BLaER1 (cell line): ENCODE data around the gene UBN1.

Experiments
- H3K27ac ChIP-seq: shearing (Covaris generic); formaldehyde crosslinking; 2 replicates; pipeline ENCODE4 v1.8.1; 2022
- H3K27me3 ChIP-seq: shearing (Covaris generic); formaldehyde crosslinking; 2 replicates; pipeline ENCODE4 v1.8.1; 2022
- H3K36me3 ChIP-seq: shearing (Covaris generic); formaldehyde crosslinking; 2 replicates; pipeline ENCODE4 v1.8.1; 2022
- H3K4me1 ChIP-seq: shearing (Covaris generic); formaldehyde crosslinking; 2 replicates; pipeline ENCODE4 v1.8.1; 2022
- H3K4me2 ChIP-seq: shearing (Covaris generic); formaldehyde crosslinking; 2 replicates; pipeline ENCODE4 v1.8.1; 2022
- H3K4me3 ChIP-seq: shearing (Covaris generic); formaldehyde crosslinking; 2 replicates; pipeline ENCODE4 v1.8.1; 2022
- H3K9ac ChIP-seq: shearing (Covaris generic); formaldehyde crosslinking; 2 replicates; pipeline ENCODE4 v1.8.1; 2022
- H3K9me3 ChIP-seq: shearing (Covaris generic); formaldehyde crosslinking; 2 replicates; pipeline ENCODE4 v1.8.1; 2022
- H4K20me1 ChIP-seq: shearing (Covaris generic); formaldehyde crosslinking; 2 replicates; pipeline ENCODE4 v1.8.1; 2022
- Cebpa-rat ChIP-seq: shearing (Covaris generic); IDR thresholded peaks from 2 replicates; pipeline ENCODE4 v1.8.1; 2022

The UBN1 gene

DNA sequence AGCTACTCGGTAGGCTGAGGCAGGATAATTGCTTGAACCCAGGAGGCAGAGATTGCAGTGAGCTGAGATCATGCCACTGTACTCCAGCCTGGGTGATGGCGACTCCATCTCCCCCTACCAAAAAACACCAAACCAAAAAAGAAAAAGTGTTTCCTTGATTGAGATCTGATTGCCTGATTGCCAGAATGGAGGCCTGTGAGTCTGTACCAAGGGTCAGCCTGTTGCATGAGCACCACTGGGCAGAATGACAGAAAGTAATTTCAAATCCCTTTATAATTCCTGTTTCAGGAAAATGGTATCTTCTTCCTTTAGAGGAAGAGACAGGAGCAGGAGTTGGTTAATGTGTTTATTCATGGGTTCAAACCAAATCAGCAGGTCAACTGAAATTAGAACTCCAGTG lies 8.5 kb downstream of the UBN1 start:
- H3K9ac ChIP-seq, result no peak overlapping the region
- no peak overlapping the region for H3K27ac ChIP-seq
- H3K4me1 ChIP-seq, result peaks cover 1% of the 10 kb centered on the region; the same call in 1 of the 2 replicates
- H3K9me3 ChIP-seq, result no peaks in the 10 kb centered on the region
- peaks cover 82% of the 10 kb centered on the region for H3K36me3 ChIP-seq
- no peaks in the 10 kb centered on the region for H3K27me3 ChIP-seq
- no peak for TF ChIP-seq Cebpa-rat
- no peak overlapping the region for H3K4me2 ChIP-seq
- peaks cover 95% of the 10 kb centered on the region for H4K20me1 ChIP-seq
- no peak overlapping the region for H3K4me3 ChIP-seq

GRCh38 chr16:4859190-4859899 lies 12.1 kb downstream of the UBN1 start:
- Histone ChIP-seq H3K27me3 (no peaks in the 10 kb centered on the region), H3K4me2 (no peak overlapping the region), H3K36me3 (peaks cover 100% of the 10 kb centered on the region), H3K27ac (no peak overlapping the region), H4K20me1 (peaks cover 95% of the 10 kb centered on the region), H3K9me3 (no peaks in the 10 kb centered on the region), H3K4me3 (no peak overlapping the region), H3K9ac (no peak overlapping the region), H3K4me1 (peaks cover 11% of the 10 kb centered on the region)
- TF ChIP-seq Cebpa-rat, result no peak

GRCh38 chr16:4859900-4860255 lies 12.6 kb downstream of the UBN1 start:
- TF ChIP-seq Cebpa-rat, result no peak
- no peak overlapping the region for H3K27ac ChIP-seq
- H3K9ac ChIP-seq, result no peak overlapping the region
- peaks cover 100% of the 10 kb centered on the region for H3K36me3 ChIP-seq
- H3K9me3 ChIP-seq, result no peaks in the 10 kb centered on the region
- no peak overlapping the region for H3K4me2 ChIP-seq
- H3K27me3 ChIP-seq, result no peaks in the 10 kb centered on the region
- H4K20me1 ChIP-seq, result peaks cover 95% of the 10 kb centered on the region
- peaks cover 14% of the 10 kb centered on the region for H3K4me1 ChIP-seq
- no peak overlapping the region for H3K4me3 ChIP-seq

DNA sequence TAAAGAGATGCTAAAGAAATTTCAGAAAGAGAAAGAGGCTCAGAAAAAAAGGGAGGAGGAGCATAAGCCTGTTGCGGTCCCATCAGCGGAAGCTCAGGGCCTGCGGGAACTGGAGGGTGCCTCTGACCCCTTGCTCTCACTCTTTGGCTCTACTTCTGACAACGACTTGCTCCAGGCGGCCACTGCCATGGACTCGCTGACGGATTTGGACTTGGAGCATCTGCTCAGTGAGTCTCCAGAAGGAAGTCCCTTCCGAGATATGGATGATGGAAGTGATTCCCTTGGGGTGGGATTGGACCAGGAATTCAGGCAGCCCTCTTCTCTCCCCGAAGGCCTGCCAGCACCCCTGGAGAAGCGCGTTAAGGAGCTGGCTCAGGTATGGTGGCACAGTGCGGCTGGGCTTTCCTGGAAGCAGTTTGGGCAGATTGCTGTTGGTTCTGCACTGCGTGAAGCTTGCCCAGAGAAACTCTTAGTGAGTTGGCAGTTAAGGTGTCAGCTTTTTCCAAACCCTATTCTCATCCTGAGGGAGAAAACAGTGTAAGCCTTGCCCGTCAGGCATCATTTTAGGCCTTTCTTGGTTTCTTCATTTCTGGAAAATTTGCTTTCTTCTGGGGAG lies 13.6 kb downstream of the UBN1 start:
- H3K9ac ChIP-seq, result 0 out of 2 replicates have a peak overlapping the region, but pooled peaks have one; percentile 4
- H3K4me1 ChIP-seq, result peaks cover 20% of the 10 kb centered on the region
- no peak overlapping the region for H3K27ac ChIP-seq
- no peaks in the 10 kb centered on the region for H3K27me3 ChIP-seq
- H3K9me3 ChIP-seq, result no peaks in the 10 kb centered on the region
- H4K20me1 ChIP-seq, result peaks cover 95% of the 10 kb centered on the region
- no peak for TF ChIP-seq Cebpa-rat
- H3K4me3 ChIP-seq, result no peak overlapping the region
- peaks cover 90% of the 10 kb centered on the region for H3K36me3 ChIP-seq
- H3K4me2 ChIP-seq, result no peak overlapping the region

DNA sequence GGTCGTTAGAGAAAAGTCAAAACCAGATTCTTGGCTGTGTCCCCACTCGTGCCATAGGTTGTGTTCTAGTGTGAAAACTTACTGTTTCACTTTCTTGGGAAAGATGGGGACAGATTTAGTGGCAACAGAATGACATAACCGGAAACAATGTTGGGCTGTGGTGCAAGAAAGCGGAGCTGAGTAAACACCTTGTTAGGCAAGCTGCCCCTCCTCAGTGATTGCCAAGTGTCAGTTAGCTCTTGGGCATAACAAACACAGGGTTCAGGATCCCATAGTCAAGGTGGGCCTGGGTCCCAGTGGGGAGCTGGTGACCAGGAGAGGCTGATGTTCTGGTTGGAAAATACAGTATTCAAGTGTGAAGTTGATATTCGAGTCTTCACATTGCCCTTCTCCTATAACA lies 15.4 kb downstream of the UBN1 start:
- H4K20me1 ChIP-seq, result peaks cover 95% of the 10 kb centered on the region
- no peaks in the 10 kb centered on the region for H3K27me3 ChIP-seq

DNA sequence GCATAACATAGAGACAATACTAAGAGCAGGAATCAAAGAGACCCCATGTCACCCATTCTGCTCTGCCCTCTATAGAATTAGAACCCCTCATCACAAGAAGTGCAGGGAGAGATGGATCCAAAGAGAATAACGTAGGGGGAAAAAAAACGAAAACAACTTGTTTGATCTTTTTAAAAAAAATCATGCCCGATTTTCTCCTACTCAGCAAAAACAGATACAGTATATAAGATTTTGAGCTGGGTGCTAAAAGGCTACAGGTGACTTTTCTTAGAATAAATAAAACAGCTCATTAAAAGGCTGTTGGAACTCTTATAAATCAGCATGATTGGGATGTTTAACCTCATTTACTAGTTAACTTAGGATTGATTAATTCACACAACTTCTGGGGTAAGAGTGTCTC lies 17.4 kb downstream of the UBN1 start:
- no peaks in the 10 kb centered on the region for H3K9me3 ChIP-seq
- H3K27ac ChIP-seq, result no peak overlapping the region
- no peak for TF ChIP-seq Cebpa-rat
- H3K4me2 ChIP-seq, result no peak overlapping the region
- H3K36me3 ChIP-seq, result peaks cover 90% of the 10 kb centered on the region
- peaks cover 20% of the 10 kb centered on the region for H3K4me1 ChIP-seq
- H4K20me1 ChIP-seq, result peaks cover 99% of the 10 kb centered on the region
- H3K27me3 ChIP-seq, result no peaks in the 10 kb centered on the region
- H3K4me3 ChIP-seq, result no peak overlapping the region
- H3K9ac ChIP-seq, result no peak overlapping the region

More for the DNA sequence above, 15.4 kb downstream of the UBN1 start:
- no peaks in the 10 kb centered on the region for H3K9me3 ChIP-seq
- H3K9ac ChIP-seq, result no peak overlapping the region
- peaks cover 90% of the 10 kb centered on the region for H3K36me3 ChIP-seq
- H3K4me3 ChIP-seq, result no peak overlapping the region
- H3K4me1 ChIP-seq, result peaks cover 20% of the 10 kb centered on the region
- no peak overlapping the region for H3K4me2 ChIP-seq
- TF ChIP-seq Cebpa-rat, result no peak
- H3K27ac ChIP-seq, result no peak overlapping the region

GRCh38 chr16:4865231-4865860 lies 18.1 kb downstream of the UBN1 start:
- Histone ChIP-seq H4K20me1 (peaks cover 100% of the 10 kb centered on the region), H3K36me3 (peaks cover 90% of the 10 kb centered on the region), H3K9ac (no peak overlapping the region), H3K9me3 (no peaks in the 10 kb centered on the region), H3K27me3 (no peaks in the 10 kb centered on the region), H3K4me1 (peaks cover 20% of the 10 kb centered on the region), H3K27ac (no peak overlapping the region), H3K4me2 (no peak overlapping the region), H3K4me3 (no peak overlapping the region)
- TF ChIP-seq Cebpa-rat, result no peak

- H3K4me2 ChIP-seq, result no peak overlapping the region
- peaks cover 90% of the 10 kb centered on the region for H3K36me3 ChIP-seq
- H3K4me3 ChIP-seq, result no peak overlapping the region
- peaks cover 96% of the 10 kb centered on the region for H4K20me1 ChIP-seq
- peaks cover 20% of the 10 kb centered on the region for H3K4me1 ChIP-seq
- H3K27ac ChIP-seq, result no peak overlapping the region
- no peaks in the 10 kb centered on the region for H3K27me3 ChIP-seq
- no peak overlapping the region for H3K9ac ChIP-seq
- no peaks in the 10 kb centered on the region for H3K9me3 ChIP-seq
- no peak for TF ChIP-seq Cebpa-rat
Observed at GRCh38 chr16:4866586-4866985, 19.3 kb downstream of the UBN1 start.

GRCh38 chr16:4868026-4868425 lies 20.7 kb downstream of the UBN1 start:
- Histone ChIP-seq H3K4me3 (no peak overlapping the region), H3K4me1 (peaks cover 20% of the 10 kb centered on the region), H3K4me2 (no peak overlapping the region), H3K9ac (no peak overlapping the region), H3K27me3 (no peaks in the 10 kb centered on the region), H4K20me1 (peaks cover 82% of the 10 kb centered on the region), H3K9me3 (no peaks in the 10 kb centered on the region), H3K36me3 (peaks cover 89% of the 10 kb centered on the region), H3K27ac (no peak overlapping the region)
- no peak for TF ChIP-seq Cebpa-rat

DNA sequence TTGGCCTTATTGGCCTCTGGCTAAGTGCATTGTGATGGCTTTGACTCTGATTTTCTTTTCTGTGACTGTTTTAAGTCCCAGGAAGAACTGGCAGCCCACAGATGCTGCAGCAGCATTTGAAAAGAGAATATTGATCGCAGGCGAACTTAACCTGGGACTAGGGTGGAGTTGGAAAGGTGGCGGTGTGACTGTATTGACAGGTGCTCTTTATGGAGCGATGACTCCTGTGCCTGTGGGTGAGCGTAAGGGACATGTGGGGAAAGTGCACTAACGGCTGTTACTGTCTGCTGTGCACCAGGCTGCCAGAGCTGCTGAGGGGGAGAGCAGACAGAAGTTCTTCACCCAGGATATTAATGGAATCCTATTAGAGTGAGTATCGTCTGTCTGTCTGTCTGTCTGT lies 21.3 kb downstream of the UBN1 start:
- H3K4me3 ChIP-seq, result no peak overlapping the region
- H3K4me1 ChIP-seq, result peaks cover 17% of the 10 kb centered on the region
- no peak overlapping the region for H3K9ac ChIP-seq
- H4K20me1 ChIP-seq, result peaks cover 77% of the 10 kb centered on the region
- no peak for TF ChIP-seq Cebpa-rat
- no peak overlapping the region for H3K4me2 ChIP-seq
- peaks cover 89% of the 10 kb centered on the region for H3K36me3 ChIP-seq
- H3K27ac ChIP-seq, result no peak overlapping the region
- H3K9me3 ChIP-seq, result no peaks in the 10 kb centered on the region
- no peaks in the 10 kb centered on the region for H3K27me3 ChIP-seq
